HG02759 (cell line): Measurements from ENCODE around the gene PRKAG3.

Experiments used
- ATAC-seq: cut with Tn5 transposase; IDR thresholded peaks from one replicate; pipeline ENCODE4 v1.9.1; 2021; ENCODE audit warnings: mild to moderate bottlenecking, moderate library complexity; ENCODE audit not compliant: unreplicated experiment

PRKAG3 gene

DNA sequence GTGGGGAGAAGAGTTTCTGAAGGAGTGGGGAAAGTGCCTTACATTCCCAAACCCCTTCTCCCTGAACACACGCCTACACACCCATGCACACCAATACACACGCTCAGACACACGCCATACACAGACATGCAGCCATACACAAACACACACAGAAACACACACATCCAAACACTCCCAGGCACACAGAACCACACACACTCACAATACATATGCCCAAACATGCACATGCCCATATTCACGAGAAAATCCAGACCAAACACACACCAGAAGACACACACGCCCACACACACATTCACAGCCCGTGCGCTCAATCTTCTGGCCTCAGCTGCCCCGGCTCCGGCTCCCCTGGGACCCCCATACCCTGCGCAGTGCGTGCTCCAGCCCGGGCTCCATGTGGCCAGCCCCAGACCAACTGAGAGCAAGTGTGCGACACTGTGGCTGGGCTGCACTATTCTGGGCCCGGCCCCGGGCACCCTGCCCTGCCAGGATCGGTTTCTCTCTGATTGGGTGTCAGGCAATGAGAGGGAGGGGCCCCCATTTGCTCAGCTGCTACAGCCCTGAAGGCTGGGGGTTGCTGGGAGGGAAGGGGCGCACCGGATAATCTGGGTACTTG is at the start of gene PRKAG3:
TSS of gene PRKAG3 (minus strand) at position 426 of the 613 bp plus-strand sequence.
- ATAC-seq: no peak

DNA sequence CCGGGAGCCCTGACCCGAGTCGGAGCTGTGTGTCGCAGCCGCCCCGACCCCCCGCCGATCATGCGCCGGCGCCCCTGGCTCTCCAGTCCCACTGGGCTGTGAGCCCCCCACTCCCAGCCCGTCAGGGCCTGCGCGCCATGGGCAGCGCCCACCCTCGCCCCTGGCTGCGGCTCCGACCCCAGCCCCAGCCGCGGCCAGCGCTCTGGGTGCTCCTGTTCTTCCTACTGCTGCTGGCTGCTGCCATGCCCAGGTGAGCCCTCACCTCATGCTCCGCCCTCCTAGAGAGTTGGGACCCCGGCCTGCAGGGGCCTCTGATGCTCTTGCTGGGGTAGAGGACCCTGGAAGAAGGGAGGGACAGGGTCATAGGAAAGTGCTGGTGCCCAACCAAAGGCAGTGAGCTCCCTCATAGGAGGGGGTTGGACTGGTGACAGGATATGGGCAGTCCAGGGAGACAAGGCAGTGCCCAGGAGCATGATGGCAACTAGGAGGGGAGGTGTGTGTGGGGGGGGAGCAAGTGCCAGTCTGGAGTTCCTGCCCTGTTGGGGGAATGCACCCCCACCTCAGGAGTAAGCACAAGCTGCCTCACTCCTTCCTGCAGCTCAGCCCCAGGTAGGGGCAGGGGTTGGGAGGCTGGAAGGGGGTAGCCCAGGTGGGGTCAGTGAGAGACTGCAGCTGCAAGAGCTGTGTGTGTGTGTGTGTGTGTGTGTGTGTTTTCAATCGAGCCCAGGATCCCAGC is 49.4 kb upstream of the PRKAG3 start:
- ATAC-seq: no peak

DNA sequence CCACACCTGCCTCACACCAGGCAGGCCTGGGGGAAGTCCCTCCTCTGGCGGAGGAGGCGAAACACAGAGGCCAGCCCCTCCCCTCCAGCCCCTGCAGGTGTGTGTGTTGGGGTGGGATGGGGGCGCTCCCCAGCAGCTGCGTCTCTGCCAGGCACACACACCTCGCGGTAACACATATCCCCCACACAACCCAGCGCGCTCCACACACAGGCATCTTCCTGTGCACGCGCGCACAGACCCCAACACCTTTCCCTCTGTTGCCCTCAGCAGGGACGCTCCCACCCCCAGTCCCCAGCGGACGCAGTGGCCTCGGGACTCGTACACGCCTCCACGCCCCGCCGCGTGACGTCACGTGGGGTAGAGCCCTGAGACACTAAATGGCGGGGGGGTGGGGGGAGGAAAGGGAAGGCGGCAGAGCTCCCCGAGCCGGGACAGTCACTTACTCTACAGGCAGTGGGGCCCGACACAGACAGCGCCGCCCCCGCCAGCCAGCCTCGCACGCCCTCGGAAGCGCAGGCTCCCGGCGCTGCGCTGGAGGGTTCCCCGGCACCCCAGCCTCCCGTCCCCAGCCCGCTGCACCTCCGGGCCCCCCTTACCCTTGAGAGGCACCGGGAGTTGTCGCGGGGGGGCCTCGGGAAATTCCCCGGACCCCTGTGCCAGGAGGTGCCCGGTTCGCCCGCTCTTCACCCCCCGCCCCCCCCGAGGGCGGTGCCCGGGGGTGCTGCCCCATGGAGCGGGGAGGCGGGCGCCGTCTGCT is 48.7 kb upstream of the PRKAG3 start, which contains the start of gene WNT10A:
TSS of gene WNT10A (plus strand) at position 751 of the 757 bp plus-strand sequence. CDS start 144 bp downstream, outside the sequence.
- peak; percentile 73 for ATAC-seq

DNA sequence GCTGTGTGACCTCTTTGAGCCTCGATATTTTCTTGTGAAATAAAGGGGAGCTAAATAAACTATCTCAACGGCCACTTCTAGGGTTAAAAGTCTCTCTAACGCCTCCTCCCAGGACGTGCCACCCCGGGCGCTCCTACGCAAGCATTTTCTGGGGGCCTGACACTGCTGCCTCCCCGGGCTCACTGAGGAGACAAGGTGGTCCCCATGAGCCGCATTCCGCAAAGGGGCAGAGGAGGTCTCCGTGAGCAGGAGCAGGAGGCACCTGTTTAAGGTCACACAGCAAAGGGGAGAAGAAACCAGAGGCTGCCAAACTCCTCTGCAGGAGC is 48.1 kb upstream of the PRKAG3 start:
- ATAC-seq: no peak

DNA sequence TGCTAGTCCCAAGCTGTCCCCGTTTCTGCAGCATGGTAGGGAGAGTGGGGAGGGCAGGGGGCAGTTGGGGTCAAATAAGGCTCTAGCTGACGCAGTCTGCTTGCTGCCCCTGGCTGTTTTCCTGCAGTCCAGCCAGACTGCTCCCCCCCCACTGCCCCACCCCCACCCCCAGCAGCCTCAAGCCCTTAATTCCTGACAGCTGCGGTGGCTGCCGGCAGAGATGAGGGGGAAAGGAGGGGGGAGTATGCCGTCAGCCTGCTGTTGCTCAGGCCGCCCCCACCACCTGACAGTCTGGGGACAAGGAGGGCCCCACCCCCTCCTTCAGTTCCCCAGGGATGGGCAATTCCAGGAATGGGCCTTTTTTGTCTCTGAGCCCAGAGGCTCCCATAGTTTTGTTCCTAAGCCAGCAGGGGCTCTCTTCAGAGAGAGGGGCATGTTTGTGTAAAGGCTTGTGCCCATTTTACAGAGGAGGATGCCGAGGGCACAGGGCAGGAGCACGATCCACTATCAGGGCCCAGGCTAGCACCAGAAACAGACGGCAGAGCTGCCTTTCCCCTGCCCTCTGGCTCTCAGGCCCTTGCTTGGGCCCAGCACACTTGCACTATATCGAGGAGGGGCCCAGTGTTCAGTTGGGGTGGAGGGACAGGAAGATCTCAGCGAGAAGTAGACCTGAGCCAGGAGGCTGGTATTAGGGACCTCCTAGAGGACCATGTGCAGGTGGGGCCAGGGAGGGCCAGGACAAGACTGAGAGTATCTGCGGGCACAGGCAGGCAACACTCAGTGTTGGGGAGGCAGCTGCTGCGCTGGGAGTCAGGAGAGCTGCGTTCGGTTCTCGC is 47.5 kb upstream of the PRKAG3 start:
- no peak for ATAC-seq

DNA sequence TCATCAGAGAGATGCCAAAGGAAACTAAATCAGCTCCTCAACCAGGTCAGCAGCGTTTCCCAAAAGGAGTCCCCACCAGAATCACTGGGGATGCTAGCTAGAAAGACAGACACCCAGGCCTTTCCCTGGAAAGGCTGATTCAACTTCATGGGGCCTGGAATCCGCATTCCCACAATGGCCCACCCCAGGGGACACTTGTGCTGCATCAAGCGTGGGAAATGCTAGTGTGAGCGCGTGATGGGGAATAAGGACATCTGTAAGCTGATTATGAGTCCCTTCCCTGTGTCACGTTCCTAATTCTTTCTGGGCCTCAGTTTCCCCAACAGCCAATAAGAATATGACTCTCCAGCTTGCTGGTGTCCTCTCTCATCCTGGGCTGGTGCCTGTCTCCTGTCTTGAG is 46.9 kb upstream of the PRKAG3 start:
- no peak for ATAC-seq

DNA sequence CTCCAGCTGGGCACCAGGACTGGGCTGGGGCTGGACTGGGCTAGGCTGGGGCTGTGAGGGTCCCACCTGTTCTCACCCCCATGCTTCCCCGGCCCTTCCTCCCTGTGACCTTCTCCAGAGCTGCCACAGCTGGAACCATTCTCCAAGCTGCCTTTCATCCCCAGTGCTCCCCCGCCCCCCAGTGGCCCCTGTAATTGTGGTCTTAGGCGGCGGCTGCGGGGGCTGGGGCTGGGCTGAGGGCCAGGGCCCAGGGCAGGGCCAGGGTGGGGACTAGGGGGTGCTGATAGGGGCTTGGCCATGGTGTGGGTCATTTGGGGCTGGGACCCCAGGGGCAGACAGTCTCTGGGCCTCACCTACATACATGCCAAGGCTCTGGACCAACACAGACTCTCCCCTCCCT is 46.3 kb upstream of the PRKAG3 start:
- ATAC-seq: no peak

DNA sequence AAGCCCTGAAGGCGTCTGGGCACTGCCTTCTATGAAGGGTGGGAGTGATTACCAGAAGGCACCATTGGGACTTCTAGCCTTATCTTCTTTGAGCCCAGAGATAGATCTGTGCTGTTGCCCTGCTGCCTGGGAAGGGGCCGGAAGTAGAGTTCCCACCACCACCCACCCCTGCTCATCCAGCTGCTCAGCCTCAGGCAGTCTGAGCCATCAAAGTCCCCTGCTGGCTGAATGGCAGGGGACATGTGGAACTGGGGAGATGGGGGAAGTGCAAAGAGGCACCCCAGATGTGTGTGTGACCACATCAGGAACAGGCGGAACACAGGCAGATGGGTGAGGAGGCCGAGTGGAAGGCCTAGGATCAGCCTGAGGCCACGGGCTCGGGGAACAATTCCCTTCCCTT is 45.7 kb upstream of the PRKAG3 start:
- no peak for ATAC-seq

DNA sequence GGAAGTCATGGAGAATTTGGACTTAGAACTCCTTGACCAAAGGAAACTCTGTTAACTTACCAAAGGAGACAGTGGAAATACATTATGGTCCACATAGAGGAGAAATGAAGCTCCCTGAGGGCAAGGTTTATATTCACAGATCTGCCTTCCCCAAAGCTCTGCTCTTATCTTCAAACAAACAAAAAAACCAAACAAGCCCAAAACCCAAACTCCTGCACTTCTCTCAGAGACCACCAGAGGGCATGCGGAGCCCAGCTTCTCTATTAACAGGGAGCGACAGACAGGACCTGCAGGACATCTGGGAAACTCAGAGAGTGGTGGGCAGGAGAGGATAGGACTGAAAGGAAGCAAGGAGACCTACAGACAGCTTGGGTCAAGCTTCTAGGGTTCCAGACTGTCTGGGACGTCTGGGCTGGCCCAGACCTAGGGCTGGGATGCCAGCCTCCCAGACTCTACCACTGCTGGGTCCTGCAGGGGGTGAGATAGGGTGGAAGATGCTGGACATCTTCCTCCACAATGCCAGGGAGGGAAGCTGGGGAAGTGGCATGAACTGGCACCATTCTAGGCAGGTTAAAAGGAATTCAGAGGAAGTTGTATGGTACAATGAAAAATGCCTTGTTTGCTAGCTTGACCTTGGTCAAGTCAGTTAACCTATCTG is 45.1 kb upstream of the PRKAG3 start:
- ATAC-seq: no peak

DNA sequence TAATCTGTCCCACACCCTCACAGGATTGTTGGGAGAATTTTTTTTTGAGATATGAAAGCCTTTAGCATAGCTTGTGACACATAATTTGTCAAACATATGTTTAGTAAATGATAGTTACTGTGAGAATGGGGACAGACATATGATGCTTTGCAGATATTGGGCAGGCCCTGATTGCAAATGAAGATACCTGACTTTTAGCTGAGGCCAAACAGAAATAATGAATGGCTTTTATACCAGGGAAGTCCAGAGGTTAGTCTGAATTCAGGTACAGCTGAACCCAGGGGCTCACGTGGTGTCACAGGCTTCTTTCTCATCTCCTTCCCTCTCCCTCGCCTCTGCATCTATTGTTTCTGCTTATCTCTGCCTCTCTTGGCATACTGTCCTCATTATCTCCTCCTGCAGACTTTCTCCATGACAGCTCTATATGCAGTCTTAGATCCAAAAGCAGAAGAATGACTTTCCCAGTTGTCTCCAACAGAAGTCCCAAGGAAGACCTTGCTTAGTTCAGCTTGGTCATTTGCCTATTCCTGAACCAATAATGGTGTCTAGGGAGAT is 44.2 kb upstream of the PRKAG3 start:
- ATAC-seq: no peak

DNA sequence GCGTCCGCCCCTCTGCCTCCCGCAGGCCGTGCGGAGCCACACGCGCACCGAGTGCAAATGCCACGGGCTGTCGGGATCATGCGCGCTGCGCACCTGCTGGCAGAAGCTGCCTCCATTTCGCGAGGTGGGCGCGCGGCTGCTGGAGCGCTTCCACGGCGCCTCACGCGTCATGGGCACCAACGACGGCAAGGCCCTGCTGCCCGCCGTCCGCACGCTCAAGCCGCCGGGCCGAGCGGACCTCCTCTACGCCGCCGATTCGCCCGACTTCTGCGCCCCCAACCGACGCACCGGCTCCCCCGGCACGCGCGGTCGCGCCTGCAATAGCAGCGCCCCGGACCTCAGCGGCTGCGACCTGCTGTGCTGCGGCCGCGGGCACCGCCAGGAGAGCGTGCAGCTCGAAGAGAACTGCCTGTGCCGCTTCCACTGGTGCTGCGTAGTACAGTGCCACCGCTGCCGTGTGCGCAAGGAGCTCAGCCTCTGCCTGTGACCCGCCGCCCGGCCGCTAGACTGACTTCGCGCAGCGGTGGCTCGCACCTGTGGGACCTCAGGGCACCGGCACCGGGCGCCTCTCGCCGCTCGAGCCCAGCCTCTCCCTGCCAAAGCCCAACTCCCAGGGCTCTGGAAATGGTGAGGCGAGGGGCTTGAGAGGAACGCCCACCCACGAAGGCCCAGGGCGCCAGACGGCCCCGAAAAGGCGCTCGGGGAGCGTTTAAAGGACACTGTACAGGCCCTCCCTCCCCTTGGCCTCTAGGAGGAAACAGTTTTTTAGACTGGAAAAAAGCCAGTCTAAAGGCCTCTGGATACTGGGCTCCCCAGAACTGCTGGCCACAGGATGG is 42.0 kb upstream of the PRKAG3 start:
- no peak for ATAC-seq

DNA sequence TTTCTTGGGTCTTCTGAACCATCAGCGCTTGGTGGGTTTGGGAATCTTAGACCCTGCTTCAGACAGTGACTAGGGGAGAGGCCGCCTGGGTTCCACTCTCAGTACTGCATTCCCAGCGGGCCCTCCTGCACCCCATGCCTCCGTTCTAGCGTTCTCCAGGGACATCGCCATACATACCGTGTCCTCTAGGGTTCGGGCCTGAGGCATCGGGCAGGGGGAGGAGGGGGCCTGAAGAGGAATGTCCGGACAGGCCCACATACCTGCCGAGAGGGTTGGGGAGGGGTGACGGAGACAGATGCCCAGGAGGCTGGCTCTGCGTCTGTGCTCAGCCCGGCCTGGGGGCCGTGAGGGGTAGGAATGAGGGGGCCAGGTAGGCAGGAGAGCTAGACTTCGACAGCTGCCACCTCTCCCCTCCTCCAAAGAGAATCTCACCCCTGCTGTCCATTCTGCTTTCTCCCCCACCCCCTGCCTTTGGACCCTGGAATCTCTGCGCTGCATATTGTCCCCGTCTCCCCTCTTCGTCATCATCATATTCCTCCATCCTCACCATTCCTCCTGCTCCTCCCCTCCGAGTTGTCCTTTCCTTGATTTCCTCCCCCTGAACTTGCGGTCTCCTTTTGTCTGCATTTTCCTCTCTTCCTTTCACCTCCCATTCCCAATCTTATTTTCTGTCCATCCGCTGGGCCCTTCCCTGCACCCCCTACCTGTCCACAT is 41.2 kb upstream of the PRKAG3 start:
- ATAC-seq: no peak

DNA sequence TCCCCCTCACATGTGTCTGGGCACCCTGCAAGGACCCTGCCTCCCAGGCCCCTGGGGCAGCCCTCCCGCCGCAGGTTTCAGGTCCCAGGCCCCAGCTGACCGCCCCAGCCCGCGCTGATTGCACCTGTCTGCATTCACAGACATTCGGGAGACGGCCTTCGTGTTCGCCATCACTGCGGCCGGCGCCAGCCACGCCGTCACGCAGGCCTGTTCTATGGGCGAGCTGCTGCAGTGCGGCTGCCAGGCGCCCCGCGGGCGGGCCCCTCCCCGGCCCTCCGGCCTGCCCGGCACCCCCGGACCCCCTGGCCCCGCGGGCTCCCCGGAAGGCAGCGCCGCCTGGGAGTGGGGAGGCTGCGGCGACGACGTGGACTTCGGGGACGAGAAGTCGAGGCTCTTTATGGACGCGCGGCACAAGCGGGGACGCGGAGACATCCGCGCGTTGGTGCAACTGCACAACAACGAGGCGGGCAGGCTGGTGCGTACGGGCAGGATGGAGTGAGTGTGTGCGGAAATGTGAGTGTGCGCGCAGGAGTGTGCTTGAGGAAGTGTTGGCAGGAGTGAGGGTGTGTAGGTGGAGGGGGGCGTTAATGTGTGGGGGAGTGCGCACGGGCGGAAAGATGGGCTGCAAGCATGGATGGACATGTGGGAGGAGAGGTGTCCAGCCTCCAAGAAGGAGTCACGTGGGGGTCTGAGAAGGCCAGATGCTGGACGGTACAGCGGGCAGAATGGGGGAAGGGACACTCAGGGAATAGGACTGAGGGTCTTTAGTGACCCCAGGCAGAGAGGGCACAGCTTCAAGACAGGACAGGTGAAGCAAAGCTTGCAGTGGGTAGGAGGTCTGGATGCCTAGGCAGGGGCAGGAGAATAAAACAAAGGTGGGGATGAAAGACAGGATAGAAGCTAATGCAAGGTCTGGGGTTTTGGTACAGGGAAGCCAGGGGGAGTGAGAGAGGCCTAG is 40.0 kb upstream of the PRKAG3 start:
- ATAC-seq: no peak

DNA sequence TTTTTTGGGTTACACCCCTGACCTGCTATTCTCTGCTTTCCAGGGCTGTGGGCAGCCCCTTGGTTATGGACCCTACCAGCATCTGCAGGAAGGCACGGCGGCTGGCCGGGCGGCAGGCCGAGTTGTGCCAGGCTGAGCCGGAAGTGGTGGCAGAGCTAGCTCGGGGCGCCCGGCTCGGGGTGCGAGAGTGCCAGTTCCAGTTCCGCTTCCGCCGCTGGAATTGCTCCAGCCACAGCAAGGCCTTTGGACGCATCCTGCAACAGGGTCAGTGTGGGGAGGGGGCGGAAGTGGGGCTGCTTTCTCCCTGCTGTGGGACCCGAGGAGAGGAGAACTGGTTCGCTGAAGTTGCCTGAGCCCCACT is 39.4 kb upstream of the PRKAG3 start:
- no peak for ATAC-seq

DNA sequence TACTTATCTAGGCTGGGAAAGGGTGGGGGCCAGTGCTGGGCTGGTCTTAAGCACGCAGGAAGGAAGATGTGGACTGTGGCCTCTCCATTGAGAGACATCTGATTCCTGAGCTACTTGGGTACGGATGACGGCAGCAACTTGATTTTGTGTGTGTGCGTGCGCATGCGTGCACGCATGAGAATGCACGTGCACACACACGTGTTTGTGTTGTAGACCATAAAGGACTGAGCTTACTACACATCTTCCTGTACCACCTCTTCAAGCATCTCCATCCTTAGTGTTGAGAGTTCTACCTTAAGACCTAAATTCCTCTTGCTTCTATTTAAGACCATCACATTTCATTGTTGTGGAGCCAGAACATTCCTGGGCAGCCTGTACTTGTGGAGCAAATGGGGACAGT is 37.5 kb upstream of the PRKAG3 start:
- ATAC-seq: no peak

DNA sequence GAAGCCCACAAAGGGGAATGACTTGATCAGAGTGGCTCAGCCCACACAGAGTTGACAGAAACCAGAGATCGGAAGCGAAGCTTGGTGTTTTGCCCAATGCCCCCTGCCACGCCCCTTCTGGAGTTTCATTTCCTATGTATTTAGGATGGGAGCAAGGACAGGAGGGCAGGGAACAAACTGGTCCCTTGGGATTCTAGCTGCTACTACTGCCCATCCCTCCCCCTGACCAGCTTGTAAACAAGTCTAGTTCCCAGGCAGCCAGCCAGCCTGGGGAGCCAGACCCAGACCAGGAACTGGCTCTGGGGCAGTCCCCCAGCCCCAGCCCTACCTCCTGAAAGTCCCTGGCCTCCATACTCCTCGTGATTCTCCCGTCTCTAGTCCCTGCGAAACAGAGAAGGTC is 36.3 kb upstream of the PRKAG3 start:
- no peak for ATAC-seq

DNA sequence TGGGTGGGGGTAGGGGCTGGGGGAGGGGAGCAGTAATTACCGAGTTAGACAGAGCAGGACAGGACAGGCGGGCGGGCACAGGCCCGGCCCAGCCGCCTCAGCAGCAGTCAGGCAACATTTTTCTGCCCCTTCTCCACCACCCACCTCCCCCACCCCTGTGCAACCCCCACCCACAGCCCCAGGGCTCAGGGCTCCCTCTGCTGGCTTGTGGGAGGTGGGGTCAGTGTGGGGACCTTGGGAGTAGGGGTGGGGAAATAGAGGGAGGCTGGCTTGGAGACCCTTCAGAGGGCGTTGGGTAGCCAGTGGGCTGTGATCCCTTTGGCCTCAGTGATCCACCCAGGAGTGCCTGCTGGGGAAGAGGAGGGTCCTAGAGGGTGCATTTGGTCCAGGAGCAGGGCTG is 34.4 kb upstream of the PRKAG3 start:
- no peak for ATAC-seq

DNA sequence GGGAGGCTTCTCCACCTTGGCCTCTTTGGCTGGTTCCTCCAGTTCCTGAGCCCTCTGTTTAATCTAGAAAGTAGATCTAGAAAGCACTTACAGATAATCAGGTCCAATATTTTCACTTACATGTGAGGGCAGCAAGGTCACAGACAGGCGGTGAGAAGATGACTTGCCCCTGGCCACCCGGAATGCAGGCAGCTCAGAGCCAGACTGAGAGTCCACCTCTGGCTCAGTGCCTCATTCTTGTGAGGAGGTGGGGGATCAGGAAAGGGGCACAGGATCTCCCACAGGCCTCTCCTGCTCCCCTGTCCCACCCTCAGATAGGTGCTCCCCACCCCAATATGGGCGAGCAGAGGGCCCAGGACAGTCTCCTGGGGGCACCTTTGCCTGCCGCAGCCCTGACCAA is 33.8 kb upstream of the PRKAG3 start:
- no peak for ATAC-seq
